Brain microvascular endothelial cell (primary cell): ENCODE measurements around the gene HEXD.

ENCODE experiments used
- DNase-seq: peaks from one replicate; pipeline ENCODE4 v3.0.0-alpha.2; 2020
- H3K27ac ChIP-seq: fragments of 250-450 bp; sonication (Bioruptor Pico); 2 replicates; pipeline ENCODE4 v1.5.1; 2020; ENCODE audit warnings: mild to moderate bottlenecking, moderate library complexity
- H3K27me3 ChIP-seq: fragments of 250-450 bp; sonication (Bioruptor Pico); replicated peaks from 2 replicates; pipeline ENCODE4 v1.5.1; 2020; ENCODE audit warnings: mild to moderate bottlenecking
- H3K36me3 ChIP-seq: fragments of 250-450 bp; sonication (Bioruptor Pico); replicated peaks from 2 replicates; pipeline ENCODE4 v1.5.1; 2020; ENCODE audit warnings: mild to moderate bottlenecking
- H3K4me3 ChIP-seq: 2 replicates; pipeline ENCODE4 v1.5.1; 2011; ENCODE audit warnings: low read depth, mild to moderate bottlenecking, control low read depth, low read length, moderate library complexity
- in situ Hi-C: cut with HindIII; loops from 2 replicates; pipeline ENCODE4 v1.10.0; 2017; ENCODE audit warnings: low sequenced_read_pairs, low pct_ligation_motif_present
- TF ChIP-seq, protein P1 (sequence below): IDR thresholded peaks from 2 replicates; pipeline ENCODE4 v1.5.1; 2011; ENCODE audit warnings: low read depth, mild to moderate bottlenecking, moderate library complexity, low read length, control low read depth, inconsistent platforms; ENCODE audit errors: missing control alignments

The HEXD gene

DNA sequence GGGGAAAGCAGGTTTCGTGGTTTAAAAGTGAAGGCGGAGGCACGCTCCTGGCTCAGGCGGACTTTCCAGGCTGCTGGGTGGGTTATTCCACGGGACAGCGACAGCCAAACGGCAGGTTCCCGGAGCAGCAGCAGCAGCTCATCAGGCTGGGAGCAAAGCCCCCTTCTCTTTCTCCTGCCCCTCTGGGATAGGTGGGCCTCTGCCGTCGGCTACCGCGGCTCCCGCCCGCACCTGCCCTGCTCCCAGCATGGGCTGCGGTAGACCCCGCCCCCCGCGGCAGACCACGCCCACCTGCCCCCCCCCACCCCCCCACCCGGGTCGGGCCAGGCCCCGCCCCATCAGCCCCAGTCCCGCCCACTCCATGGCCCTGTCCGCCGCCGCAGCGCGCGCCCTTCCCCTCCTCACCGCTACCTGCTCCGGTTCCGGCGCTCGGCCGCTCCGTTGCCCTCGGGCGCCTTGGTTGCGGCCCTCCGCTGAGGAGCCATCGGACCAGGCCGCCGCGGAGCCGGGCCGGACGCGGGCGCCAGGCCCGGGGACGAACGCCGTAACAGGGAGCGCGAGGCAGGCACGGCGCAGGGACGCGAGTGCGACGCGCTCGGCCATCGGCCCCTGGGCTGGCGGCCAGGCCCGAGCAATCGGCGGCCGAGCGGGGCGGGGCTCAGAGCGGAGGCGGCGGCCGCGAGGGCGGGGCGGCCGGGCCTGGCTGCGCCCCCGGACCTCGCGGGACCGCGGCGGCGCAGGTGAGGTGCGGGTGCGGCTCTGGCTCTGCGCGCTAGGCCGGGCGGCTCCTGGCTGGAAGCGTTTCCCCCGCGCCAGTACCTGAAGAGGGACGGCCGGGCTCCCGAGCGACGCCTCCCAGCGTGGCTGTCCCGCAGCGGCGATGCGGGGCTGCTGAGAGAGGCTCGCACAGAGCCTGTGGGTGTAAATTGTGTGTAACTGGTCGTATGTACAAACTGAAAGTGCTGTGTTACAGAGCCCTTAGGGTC, at the start of gene HEXD, which contains the start of gene OGFOD3:
Gene HEXD, plus strand, starts transcription at position 347 of the 986 bp plus-strand sequence. CDS start 1,453 bp downstream, outside the sequence.
Gene OGFOD3, minus strand, starts transcription at position 586 of the 986 bp plus-strand sequence. Its CDS starts 101 bp downstream, at position 485.
- peak within 1 kb of the TSS; percentile 35 for H3K27ac ChIP-seq
- DNase-seq, result peak; percentile 63

DNA sequence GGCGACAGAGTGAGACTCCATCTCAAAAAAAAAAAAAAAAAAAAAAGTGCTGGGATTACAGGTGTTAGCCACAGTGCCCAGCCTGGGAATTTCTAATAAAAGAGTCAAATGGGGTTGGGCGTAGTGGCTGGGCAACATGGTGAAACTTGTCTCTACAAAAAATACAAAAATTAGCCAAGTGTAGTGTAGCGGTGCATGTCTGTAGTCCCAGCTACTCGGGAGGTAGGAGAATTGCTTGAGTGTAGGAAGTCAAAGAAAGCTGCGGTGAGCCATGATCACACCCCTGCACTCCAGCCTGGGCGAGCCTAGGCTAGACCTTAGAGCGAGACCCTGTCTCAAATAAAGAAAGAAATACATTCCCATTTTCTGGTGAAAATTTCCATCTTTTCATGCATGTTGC, 48.9 kb upstream of the HEXD start:
- TF ChIP-seq, protein P1, sequence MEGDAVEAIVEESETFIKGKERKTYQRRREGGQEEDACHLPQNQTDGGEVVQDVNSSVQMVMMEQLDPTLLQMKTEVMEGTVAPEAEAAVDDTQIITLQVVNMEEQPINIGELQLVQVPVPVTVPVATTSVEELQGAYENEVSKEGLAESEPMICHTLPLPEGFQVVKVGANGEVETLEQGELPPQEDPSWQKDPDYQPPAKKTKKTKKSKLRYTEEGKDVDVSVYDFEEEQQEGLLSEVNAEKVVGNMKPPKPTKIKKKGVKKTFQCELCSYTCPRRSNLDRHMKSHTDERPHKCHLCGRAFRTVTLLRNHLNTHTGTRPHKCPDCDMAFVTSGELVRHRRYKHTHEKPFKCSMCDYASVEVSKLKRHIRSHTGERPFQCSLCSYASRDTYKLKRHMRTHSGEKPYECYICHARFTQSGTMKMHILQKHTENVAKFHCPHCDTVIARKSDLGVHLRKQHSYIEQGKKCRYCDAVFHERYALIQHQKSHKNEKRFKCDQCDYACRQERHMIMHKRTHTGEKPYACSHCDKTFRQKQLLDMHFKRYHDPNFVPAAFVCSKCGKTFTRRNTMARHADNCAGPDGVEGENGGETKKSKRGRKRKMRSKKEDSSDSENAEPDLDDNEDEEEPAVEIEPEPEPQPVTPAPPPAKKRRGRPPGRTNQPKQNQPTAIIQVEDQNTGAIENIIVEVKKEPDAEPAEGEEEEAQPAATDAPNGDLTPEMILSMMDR, result no peak
- in situ Hi-C loops, result no loop called here
- no peak for DNase-seq
- Histone ChIP-seq H3K36me3 (no peaks in the 10 kb centered on the region), H3K27me3 (peaks cover 37% of the 10 kb centered on the region), H3K27ac (no peak overlapping the region), H3K4me3 (no peak overlapping the region)

More for the DNA sequence above, at the start of gene HEXD, which contains the start of gene OGFOD3:
- Histone ChIP-seq H3K27me3 (no peaks in the 10 kb centered on the region), H3K36me3 (no peaks in the 10 kb centered on the region), H3K4me3 (peak within 1 kb of the TSS; percentile 77)
- TF ChIP-seq, protein P1, result no peak
- in situ Hi-C loops, result loop anchor here (10.0 kb wide), 1 partner anchor 73 kb away; no protein-coding TSS in a partner anchor

DNA sequence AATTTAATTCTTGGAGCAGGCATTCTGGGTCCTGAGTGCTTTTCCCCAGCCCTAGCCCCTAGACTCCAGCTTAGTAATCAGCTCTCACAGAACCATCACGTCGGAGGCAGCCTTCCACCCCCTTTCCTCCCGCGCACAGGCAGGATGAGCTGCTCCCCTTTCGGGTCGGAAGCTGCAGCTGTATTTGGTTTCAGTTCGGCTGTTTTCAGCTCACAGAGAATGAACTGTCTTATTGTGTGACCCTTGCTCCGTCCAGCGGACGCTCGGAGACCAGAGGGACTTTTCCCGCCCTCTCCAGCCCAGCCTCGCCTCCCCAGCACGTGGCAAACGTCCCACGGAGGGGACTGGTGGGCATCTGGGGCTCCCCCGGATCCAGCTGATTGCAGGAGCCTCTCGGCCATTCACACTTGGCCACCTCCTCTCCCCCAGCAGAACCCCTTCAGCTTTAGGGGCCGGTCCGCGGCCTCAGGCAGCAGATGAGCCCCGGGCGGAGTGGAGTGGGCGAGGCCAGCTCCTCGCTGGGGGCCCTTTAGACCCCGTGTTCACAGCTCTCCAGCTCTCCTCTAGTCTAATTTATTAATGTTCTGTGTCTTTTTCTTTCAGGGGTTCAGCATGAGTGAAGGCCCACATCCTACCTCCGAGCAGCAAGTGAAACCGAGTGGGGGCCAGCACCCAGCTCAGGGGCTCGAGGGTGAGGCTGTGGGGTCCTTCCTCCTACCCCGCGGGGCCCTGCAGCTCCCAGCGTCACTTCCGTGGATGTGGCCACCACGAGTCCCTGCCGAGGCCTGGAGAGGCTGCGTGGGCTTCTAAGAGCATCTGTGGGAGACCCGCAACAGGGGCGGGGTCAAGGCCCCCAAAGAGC, 47.4 kb upstream of the HEXD start:
- DNase-seq, result no peak
- H3K27ac ChIP-seq, result no peak overlapping the region
- no peaks in the 10 kb centered on the region for H3K36me3 ChIP-seq
- in situ Hi-C loops, result no loop called here
- peaks cover 49% of the 10 kb centered on the region for H3K27me3 ChIP-seq
- TF ChIP-seq, protein P1, result no peak
- H3K4me3 ChIP-seq, result peak overlapping the region; percentile 3

DNA sequence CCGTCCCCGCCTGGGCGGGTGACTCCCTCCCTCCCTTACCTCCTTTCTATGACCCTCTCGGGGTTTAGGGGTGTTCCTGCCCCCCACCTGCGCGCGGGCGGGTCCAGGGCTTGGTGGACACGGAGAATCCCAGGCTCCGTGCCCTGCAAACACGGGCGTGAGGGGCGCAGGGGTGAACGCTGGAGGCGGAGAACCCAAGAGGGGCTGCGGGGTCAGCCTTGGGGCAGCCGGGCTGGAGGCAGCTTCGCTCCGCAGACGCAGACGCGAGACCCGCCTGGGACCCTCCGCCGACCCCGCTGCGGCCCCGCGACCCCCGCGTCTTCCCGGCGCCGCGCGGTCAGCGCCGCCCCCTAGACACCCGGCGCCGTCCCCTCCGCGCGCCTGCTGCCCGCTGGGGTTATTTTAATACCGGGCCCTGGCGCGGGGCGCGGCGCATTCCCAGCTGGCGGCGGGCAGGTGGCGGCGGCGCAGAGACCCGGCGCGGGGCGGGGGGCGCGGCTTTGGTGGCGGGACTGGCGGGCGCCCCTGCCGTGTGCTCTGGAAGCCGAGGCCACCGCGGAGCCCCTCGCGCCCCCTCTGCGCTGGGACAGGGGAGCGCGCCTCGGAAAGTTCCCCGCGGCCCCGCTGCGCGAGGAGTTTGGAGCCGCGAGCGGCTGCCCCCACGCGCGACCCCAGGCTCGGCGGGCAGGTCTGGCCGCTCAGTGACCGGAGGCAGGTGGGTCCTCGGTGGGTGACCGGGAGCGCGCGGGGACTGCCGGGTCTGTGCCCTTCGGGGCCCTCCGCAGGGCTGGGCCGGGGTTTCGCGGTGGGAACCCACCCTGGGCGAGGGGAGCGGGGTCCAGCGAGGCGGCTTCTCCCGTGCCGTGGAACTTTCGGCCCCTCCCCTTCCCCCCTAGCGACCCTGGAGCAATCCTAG, 46.6 kb upstream of the HEXD start, which contains the start of gene UTS2R:
Gene UTS2R, plus strand, starts transcription at position 433 of the 916 bp plus-strand sequence. CDS start 2,560 bp downstream, outside the sequence.
- TF ChIP-seq, protein P1, result no peak
- Histone ChIP-seq H3K27ac (no peak within 1 kb of the TSS), H3K36me3 (no peaks in the 10 kb centered on the region), H3K27me3 (peaks cover 52% of the 10 kb centered on the region), H3K4me3 (peak within 1 kb of the TSS; percentile 3)
- in situ Hi-C loops, result no loop called here
- no peak for DNase-seq
